GM10847 (cell line): ENCODE results near the gene TMEM117.

Source experiments
- POLR2A ChIP-seq: IDR thresholded peaks from 2 replicates; pipeline ENCODE4 v1.6.1; 2011; ENCODE audit not compliant: insufficient read length; ENCODE audit errors: extremely low read depth

TMEM117 gene

GRCh38 chr12:44246482-44247105 is 410.7 kb downstream of the TMEM117 start:
- no peak for TF ChIP-seq POLR2A

- TF ChIP-seq POLR2A = no peak
Measured at GRCh38 chr12:44247588-44247987, 411.7 kb downstream of the TMEM117 start.

- no peak for TF ChIP-seq POLR2A
Measured at GRCh38 chr12:44248436-44248835, 412.6 kb downstream of the TMEM117 start.

- no peak for TF ChIP-seq POLR2A
Measured at GRCh38 chr12:44253338-44253856, 417.5 kb downstream of the TMEM117 start.

- TF ChIP-seq POLR2A = no peak
Measured at GRCh38 chr12:44258246-44258645, 422.4 kb downstream of the TMEM117 start.

- no peak for TF ChIP-seq POLR2A
Measured at GRCh38 chr12:44259890-44260289, 424.0 kb downstream of the TMEM117 start.

GRCh38 chr12:44260581-44260980 is 424.7 kb downstream of the TMEM117 start:
- no peak for TF ChIP-seq POLR2A

GRCh38 chr12:44285321-44285960 is 449.6 kb downstream of the TMEM117 start:
- no peak for TF ChIP-seq POLR2A

- no peak for TF ChIP-seq POLR2A
Measured at GRCh38 chr12:44286336-44286735, 450.5 kb downstream of the TMEM117 start.

- TF ChIP-seq POLR2A = no peak
Measured at GRCh38 chr12:44286821-44287505, 451.1 kb downstream of the TMEM117 start.

GRCh38 chr12:44287545-44287944 is 451.7 kb downstream of the TMEM117 start:
- no peak for TF ChIP-seq POLR2A

GRCh38 chr12:44294649-44295048 is 458.8 kb downstream of the TMEM117 start:
- no peak for TF ChIP-seq POLR2A

GRCh38 chr12:44295958-44296623 is 460.2 kb downstream of the TMEM117 start:
- TF ChIP-seq POLR2A = no peak

- TF ChIP-seq POLR2A = no peak
Measured at GRCh38 chr12:44296624-44297197, 460.8 kb downstream of the TMEM117 start.

- no peak for TF ChIP-seq POLR2A
Measured at GRCh38 chr12:44299524-44299923, 463.6 kb downstream of the TMEM117 start.
